ENCODE results near the gene MIS12. TPM values are rescaled to one million over a fixed set of nuclear protein-coding genes. Genes with fewer than 3 reads are reported as not detected.

Gene MIS12
- total RNA-seq, 1 donor from 2014 or later = 28.1 TPM

- H3K36me3 Mint-ChIP-seq = no peaks in the 10 kb centered on the region
- no peaks in the 10 kb centered on the region for H3K9me3 Mint-ChIP-seq
- H3K27ac Mint-ChIP-seq = no peak overlapping the region
- no peak for DNase-seq (ENCODE audit: extremely low spot score, unreplicated experiment)
- peaks cover 16% of the 10 kb centered on the region for H3K4me1 Mint-ChIP-seq (ENCODE audit: unreplicated experiment)
- no peaks in the 10 kb centered on the region for H3K27me3 Mint-ChIP-seq
- no peak overlapping the region for H3K4me3 Mint-ChIP-seq
- TF ChIP-seq, protein P1, sequence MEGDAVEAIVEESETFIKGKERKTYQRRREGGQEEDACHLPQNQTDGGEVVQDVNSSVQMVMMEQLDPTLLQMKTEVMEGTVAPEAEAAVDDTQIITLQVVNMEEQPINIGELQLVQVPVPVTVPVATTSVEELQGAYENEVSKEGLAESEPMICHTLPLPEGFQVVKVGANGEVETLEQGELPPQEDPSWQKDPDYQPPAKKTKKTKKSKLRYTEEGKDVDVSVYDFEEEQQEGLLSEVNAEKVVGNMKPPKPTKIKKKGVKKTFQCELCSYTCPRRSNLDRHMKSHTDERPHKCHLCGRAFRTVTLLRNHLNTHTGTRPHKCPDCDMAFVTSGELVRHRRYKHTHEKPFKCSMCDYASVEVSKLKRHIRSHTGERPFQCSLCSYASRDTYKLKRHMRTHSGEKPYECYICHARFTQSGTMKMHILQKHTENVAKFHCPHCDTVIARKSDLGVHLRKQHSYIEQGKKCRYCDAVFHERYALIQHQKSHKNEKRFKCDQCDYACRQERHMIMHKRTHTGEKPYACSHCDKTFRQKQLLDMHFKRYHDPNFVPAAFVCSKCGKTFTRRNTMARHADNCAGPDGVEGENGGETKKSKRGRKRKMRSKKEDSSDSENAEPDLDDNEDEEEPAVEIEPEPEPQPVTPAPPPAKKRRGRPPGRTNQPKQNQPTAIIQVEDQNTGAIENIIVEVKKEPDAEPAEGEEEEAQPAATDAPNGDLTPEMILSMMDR (conservative IDR thresholded peaks at IDR 0.05) = no peak
Measured at GRCh38 chr17:5530265-5531084, 44.1 kb downstream of the MIS12 start.

- no peaks in the 10 kb centered on the region for H3K9me3 Mint-ChIP-seq
- H3K4me3 Mint-ChIP-seq = no peak overlapping the region
- TF ChIP-seq, protein P1 (conservative IDR thresholded peaks at IDR 0.05) = no peak
- no peak for DNase-seq (ENCODE audit: extremely low spot score, unreplicated experiment)
- peaks cover 15% of the 10 kb centered on the region for H3K4me1 Mint-ChIP-seq (ENCODE audit: unreplicated experiment)
- H3K27me3 Mint-ChIP-seq = no peaks in the 10 kb centered on the region
- no peaks in the 10 kb centered on the region for H3K36me3 Mint-ChIP-seq
- no peak overlapping the region for H3K27ac Mint-ChIP-seq
Measured at GRCh38 chr17:5531085-5531418, 44.7 kb downstream of the MIS12 start.

DNA sequence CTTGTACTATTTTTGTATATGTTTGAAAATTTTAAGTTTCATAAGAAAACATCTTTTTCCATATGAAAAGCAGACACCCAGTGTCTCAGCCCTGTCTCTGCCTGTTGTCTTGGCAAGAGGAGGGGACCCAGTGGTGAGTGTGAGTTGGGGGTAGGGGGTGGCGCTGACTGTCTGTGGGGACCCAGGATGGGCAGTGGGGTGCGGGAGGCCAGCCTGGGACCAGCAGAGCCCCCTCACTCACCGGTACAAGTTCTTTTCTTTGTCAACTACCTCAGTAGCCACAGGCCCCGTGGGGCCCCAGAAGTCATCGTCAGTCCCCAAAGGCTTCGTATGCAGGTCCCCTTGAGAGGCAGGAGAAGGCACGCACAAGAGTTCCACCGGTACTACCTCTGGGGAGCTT is 46.2 kb downstream of the MIS12 start:
- DNase-seq (ENCODE audit: extremely low spot score, unreplicated experiment) = no peak
- no peaks in the 10 kb centered on the region for H3K36me3 Mint-ChIP-seq
- TF ChIP-seq, protein P1 (conservative IDR thresholded peaks at IDR 0.05) = no peak
- H3K4me1 Mint-ChIP-seq (ENCODE audit: unreplicated experiment) = no peaks in the 10 kb centered on the region
- no peaks in the 10 kb centered on the region for H3K27me3 Mint-ChIP-seq
- H3K9me3 Mint-ChIP-seq = no peaks in the 10 kb centered on the region
- no peak overlapping the region for H3K27ac Mint-ChIP-seq
- H3K4me3 Mint-ChIP-seq = no peak overlapping the region

- Mint-ChIP-seq H3K4me1 (ENCODE audit: unreplicated experiment) (no peaks in the 10 kb centered on the region), H3K27me3 (no peaks in the 10 kb centered on the region), H3K27ac (no peak overlapping the region), H3K36me3 (no peaks in the 10 kb centered on the region), H3K4me3 (no peak overlapping the region), H3K9me3 (no peaks in the 10 kb centered on the region)
- TF ChIP-seq, protein P1 (conservative IDR thresholded peaks at IDR 0.05) = no peak
- DNase-seq (ENCODE audit: extremely low spot score, unreplicated experiment) = no peak
Measured at GRCh38 chr17:5533486-5534315, 47.3 kb downstream of the MIS12 start.

- no peaks in the 10 kb centered on the region for H3K36me3 Mint-ChIP-seq
- peaks cover 3% of the 10 kb centered on the region for H3K27me3 Mint-ChIP-seq
- no peak for DNase-seq (ENCODE audit: extremely low spot score, unreplicated experiment)
- no peak overlapping the region for H3K27ac Mint-ChIP-seq
- no peaks in the 10 kb centered on the region for H3K9me3 Mint-ChIP-seq
- no peaks in the 10 kb centered on the region for H3K4me1 Mint-ChIP-seq (ENCODE audit: unreplicated experiment)
- TF ChIP-seq, protein P1 (conservative IDR thresholded peaks at IDR 0.05) = no peak
- H3K4me3 Mint-ChIP-seq = no peak overlapping the region
Measured at GRCh38 chr17:5535436-5535835, 49.1 kb downstream of the MIS12 start.

All from type B pancreatic cell (in vitro differentiated cells).